Neural progenitor cell (in vitro differentiated cells): ENCODE measurements around the gene ARHGAP8.

Source experiments
- EZH2 ChIP-seq: fragments of 200-600 bp; sonication (generic); IDR thresholded peaks from 2 replicates; pipeline ENCODE4 v1.6.1; 2017; ENCODE audit warnings: antibody characterized with exemption, mild to moderate bottlenecking, moderate library complexity
- TF ChIP-seq, protein P1 (sequence below): fragments of 200-600 bp; sonication (generic); IDR thresholded peaks from 2 replicates; pipeline ENCODE4 v1.5.1; 2017; ENCODE audit warnings: antibody characterized with exemption, mild to moderate bottlenecking

DNA sequence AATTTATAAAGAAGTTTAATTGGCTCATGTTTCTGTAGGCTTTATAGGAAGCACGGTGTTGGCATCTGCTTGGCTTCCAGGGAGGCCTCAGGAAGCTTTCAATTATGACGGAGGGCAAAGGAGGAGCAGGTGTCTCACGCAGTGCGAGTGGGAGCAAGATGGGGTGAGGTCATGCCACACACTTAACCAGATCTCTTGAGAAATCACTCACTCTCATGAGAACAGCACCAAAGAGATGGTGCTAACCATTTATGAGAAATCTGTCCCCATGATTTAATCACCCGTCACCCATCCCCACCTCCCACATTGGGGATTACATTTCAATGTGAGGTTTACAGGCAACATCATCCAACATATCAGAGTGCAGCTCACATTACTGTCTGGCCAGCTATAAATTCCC lies 103.5 kb downstream of the ARHGAP8 start:
- TF ChIP-seq, protein P1, sequence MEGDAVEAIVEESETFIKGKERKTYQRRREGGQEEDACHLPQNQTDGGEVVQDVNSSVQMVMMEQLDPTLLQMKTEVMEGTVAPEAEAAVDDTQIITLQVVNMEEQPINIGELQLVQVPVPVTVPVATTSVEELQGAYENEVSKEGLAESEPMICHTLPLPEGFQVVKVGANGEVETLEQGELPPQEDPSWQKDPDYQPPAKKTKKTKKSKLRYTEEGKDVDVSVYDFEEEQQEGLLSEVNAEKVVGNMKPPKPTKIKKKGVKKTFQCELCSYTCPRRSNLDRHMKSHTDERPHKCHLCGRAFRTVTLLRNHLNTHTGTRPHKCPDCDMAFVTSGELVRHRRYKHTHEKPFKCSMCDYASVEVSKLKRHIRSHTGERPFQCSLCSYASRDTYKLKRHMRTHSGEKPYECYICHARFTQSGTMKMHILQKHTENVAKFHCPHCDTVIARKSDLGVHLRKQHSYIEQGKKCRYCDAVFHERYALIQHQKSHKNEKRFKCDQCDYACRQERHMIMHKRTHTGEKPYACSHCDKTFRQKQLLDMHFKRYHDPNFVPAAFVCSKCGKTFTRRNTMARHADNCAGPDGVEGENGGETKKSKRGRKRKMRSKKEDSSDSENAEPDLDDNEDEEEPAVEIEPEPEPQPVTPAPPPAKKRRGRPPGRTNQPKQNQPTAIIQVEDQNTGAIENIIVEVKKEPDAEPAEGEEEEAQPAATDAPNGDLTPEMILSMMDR = no peak
- TF ChIP-seq EZH2 = no peak
